ENCODE data around the gene ITGA1.

DNA sequence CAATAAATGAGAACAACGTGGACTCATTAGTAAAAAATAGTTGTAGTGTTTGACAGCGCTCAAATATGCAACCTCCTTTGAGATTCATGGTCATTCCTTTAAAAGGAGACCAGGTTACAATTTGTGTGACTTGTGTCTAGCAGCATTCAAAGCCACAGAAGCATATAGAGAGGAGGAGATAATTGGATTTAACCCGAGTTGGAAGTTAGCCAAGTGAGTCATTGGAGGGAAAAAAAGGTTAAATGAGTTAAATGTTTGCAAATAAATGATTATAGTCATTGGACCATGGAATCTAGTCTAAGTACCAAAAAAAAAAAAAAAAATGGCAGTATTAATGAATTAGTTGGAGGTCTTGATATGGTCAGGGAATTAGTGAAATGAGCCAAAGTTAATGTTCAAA lies 90.9 kb downstream of the ITGA1 start:
- no peak for TF ChIP-seq CTCF (IDR thresholded peaks at IDR 0.05)
- TF ChIP-seq POLR2AphosphoS5 (IDR thresholded peaks at IDR 0.05; ENCODE audit: insufficient read depth in 1 of 2, low read depth in 1 of 2): no peak

All from vagina (tissue), 2 donors.